GM19324 (cell line): ENCODE results near the gene KRT79.

Experiments
- ATAC-seq: cut with Tn5 transposase; IDR thresholded peaks from one replicate; pipeline ENCODE4 v1.9.1; 2021; ENCODE audit warnings: mild to moderate bottlenecking, moderate library complexity; ENCODE audit not compliant: unreplicated experiment, low FRiP score

The KRT79 gene

GRCh38 chr12:52836042-52836466, 1.9 kb upstream of the KRT79 start:
- no peak for ATAC-seq

GRCh38 chr12:52835271-52836041, 1.3 kb upstream of the KRT79 start:
- no peak for ATAC-seq

GRCh38 chr12:52834727-52835001, 553 bp upstream of the KRT79 start:
- ATAC-seq: no peak

GRCh38 chr12:52832985-52833905, 866 bp downstream of the KRT79 start:
- no peak for ATAC-seq

- ATAC-seq: no peak
Observed at GRCh38 chr12:52832451-52832850, 1.7 kb downstream of the KRT79 start.

- no peak for ATAC-seq
Observed at GRCh38 chr12:52831251-52831650, 2.9 kb downstream of the KRT79 start.

GRCh38 chr12:52829986-52830770, 3.9 kb downstream of the KRT79 start:
- ATAC-seq: no peak

GRCh38 chr12:52828591-52829021, 5.5 kb downstream of the KRT79 start:
- ATAC-seq: no peak

- ATAC-seq: no peak
Observed at GRCh38 chr12:52828156-52828555, 6.0 kb downstream of the KRT79 start.

- no peak for ATAC-seq
Observed at GRCh38 chr12:52827499-52828090, 6.5 kb downstream of the KRT79 start.

GRCh38 chr12:52826611-52827498, 7.3 kb downstream of the KRT79 start:
- ATAC-seq: no peak

- no peak for ATAC-seq
Observed at GRCh38 chr12:52825961-52826360, 8.2 kb downstream of the KRT79 start.

GRCh38 chr12:52824741-52825410, 9.2 kb downstream of the KRT79 start:
- no peak for ATAC-seq

GRCh38 chr12:52823761-52824450, 10.2 kb downstream of the KRT79 start:
- ATAC-seq: no peak

- no peak for ATAC-seq
Observed at GRCh38 chr12:52822771-52823510, 11.2 kb downstream of the KRT79 start.

GRCh38 chr12:52821826-52822660, 12.1 kb downstream of the KRT79 start:
- ATAC-seq: no peak
